HG03571 (cell line): ENCODE results near the gene ARHGEF38.
A peak's percentile ranks its signal among the peaks of the same experiment; 100 is the strongest.

Experiments
- ATAC-seq: cut with Tn5 transposase; IDR thresholded peaks from one replicate; pipeline ENCODE4 v1.9.1; 2021; ENCODE audit not compliant: unreplicated experiment

ARHGEF38 gene

DNA sequence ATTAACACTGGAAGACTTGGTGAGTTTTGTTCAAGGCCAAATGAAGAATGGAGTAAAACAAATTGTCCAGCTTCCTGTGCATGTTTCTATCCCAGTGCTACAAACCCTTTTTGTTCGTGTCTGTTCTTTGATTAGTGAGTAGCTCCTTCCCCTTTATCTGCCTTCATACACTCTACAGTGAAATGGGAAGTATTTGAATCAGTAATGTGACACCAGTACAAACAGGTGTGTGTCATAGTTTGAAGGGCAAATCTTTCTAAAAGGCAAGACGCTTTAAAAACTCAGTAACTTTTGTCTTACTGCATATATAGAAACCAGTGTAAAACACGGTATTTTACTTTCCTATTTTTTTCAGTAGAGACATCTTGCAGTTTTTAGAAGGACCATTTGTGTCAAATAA, 5.9 kb downstream of the ARHGEF38 start:
- ATAC-seq, result no peak

DNA sequence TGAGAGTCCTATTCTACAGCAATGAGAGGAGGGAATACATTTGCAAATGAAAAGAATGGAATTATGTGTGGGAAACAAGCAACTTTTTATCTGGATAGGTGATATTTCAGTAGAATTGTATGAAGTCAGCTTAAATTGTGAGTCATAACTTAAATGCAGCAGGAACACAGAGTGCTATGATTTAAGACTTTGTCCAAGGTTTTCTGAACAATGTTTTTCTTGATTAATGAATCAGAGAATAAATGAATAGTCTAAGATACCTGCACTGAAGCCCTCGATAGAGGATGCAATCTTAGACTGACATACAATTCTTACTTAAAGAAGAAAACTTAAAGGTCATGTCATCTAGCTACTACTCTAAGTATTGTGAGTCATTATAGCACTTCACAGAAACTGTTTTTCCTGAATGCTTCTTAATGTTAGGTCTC, 8.0 kb downstream of the ARHGEF38 start:
- no peak for ATAC-seq

DNA sequence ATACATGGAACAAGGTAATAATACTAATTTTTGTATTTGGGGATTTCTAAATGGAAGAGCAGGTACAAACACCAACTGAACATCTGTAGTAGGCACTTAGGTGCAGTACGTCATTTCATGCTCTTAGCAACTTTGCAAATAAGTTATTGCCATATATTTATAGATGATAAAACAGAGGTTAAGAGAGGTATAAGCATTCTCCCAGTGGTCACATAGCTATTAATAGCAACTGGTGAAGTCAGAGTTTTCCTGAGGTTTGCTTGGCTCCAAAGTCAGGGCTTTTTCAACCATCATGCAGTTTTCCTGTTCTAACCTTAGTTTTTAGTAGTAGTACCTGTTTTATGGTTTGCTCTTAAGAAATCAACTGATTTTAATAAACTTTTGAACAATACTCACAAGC, 10.9 kb downstream of the ARHGEF38 start:
- no peak for ATAC-seq

DNA sequence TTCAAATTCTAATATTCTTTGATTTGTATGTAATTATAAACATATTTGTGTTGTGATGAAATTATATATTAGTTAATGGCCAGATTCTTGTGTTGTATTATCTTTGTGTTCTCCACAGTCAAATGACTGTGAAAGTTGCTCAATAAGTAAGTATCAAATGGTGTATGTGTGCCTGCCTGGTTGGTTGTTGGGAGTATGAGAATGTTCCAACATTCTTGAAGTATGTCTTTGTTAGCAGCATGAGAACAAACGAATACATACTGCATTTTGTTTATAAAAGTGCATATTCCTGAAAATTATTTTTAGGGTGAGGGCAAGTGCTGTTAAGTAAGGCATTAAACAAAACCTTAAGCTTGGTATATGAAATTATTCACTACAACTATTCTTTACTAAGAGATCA, 16.2 kb downstream of the ARHGEF38 start:
- ATAC-seq, result no peak

DNA sequence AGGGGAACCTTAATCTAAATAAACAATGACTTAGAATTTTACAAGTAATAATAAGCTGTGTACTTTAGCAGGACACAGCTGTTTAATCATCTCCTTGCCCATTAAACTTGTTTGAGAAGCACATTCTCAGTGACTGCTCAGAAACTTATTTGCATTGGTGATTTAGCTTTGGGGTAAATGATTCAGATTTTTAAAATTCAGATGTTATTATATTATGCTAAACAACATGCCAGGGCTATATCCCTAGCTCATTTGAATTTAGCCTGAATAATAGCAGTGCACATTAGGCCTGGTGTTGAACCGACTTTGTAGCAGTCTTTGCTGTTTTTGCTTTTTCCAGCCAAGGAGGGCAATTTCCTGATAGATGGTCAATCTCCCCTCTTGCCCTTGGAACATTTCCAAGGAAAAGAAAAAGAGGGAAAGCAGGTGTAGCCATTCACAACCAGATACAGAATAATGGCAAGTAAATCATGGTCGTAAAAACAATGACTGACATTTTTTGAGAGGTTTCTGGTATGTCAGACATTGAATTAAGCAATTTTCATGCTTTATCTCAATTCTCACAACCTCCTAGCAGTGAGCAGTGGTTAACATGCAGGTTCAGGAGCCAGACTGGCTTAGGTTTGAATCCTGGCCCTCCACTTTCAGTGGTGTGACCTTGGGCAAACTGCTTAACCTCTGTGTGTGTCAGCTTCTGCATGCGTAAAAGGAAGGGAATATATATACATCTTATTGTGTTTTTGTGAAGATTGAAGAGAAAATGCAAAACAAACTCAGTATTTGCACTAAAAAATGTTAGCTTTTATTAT, 16.8 kb downstream of the ARHGEF38 start:
- no peak for ATAC-seq

DNA sequence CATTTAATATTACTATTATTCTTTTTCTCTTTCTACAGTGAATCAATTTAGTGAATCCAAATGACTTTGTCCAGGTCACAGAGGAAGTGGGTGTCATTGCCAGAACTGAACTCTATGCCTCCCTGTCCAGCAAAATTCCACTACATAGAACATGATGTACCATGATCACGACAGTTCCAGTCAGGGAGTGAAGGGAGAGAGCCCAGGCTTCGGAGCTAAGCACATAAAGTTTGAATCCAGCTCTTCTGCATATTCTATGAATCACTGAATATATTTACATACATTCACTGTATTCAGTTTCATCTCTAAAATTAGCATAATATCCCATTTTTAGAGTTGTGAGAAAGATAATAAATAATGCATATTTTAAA, 17.4 kb downstream of the ARHGEF38 start:
- no peak for ATAC-seq

DNA sequence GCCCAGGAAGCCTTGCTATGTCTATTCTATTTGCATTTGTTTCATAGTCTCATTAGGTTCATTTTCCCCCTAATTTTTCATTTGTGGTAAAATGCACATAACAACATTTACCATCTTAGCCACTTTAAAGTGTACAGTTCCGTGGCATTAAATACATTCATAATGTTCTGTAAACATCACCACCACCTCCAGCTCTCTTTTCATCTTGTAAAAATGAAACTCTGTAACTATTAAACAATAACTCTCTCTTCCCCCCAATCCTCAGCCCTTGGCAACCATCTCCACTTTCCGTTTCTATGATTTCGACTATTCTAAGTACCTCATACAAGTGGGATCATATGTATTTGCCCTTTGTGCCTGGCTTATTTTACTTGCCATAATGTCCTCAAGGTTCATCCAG, 19.9 kb downstream of the ARHGEF38 start:
- no peak for ATAC-seq

DNA sequence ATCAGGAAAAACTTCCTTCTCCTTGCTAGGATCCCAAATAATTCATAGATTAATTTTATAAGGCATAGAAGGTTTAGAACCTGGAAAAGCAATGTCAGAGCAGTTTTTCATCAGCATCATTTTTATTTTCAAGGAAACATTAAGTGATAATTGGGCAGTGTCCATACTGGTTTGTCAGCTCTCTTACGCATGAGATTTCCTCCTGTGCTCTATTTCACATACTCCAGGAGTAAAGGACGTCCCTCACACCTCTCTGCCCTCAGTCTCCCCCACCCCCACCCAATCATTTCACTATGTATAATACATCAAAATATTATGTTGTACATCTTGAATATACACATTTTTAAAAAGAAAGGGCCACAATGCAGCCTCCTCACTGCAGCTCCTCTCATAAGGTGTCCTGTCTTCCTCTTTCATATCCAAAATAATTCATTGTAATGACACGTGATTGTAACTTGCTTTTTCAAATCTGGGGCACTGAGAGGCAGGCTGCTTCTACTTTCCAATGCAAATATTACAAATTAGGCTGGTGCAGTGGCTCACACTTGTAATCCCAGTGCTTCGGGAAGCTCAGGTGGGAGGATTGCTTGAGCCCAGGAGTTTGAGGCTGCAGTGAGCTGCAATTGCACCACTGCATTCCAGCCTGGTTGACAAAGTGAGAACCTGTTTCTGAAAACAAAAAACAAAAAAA, 34.4 kb downstream of the ARHGEF38 start:
- ATAC-seq, result no peak

DNA sequence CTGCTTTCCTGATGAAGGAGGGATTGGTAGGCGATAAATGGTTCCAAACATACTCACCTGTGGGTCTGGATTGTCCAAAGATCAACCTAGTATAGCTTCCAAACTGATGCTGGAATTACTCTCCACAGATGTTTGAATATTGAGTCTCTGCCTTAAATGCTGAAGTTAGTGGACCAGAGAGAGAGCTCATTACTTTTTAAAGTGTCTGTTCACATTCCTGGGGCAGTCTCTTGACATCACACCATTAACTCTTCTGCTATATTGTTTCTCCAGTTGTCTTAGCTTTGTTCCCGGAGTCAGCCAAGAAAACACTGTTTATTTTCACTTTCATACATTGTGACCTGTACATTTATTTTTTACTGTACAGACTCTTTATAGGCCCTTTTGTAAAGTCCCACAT, 35.4 kb downstream of the ARHGEF38 start:
- no peak for ATAC-seq

DNA sequence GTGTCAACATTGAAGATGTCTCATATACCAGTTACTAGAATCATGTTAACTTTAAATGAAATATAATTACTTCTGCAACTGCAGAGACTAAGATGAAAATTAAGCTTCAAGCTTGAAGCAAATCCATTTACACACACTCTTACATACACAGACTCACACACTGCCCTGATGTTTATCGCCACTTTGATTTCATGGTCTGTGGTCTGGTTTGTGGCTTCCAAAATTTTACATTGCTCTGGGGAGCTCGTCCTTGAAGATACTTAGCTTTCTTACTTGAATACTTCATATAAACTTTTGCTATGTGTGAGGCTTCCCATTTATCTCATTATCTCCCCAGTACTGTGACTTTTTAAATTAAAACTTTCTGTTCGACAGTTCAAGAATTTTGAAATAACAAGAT, 35.8 kb downstream of the ARHGEF38 start:
- no peak for ATAC-seq

DNA sequence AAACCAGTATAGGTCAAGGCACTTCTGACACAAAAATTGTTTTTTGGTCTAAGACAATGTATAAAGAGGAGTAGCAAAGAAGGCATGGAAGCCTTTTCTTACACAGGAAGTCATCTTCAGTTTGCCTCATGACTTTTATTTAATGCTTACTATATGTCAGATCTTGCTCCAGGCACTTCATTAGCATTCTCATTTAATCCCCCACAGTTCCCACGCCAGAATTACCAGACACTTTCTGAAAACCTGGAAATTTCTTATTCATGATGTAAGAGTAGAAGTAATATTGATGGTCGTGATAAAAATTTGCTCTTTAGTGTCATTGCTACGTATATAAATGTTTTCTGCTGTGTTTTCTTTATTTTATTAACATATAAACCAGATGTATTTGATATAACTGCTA, 39.2 kb downstream of the ARHGEF38 start:
- no peak for ATAC-seq

DNA sequence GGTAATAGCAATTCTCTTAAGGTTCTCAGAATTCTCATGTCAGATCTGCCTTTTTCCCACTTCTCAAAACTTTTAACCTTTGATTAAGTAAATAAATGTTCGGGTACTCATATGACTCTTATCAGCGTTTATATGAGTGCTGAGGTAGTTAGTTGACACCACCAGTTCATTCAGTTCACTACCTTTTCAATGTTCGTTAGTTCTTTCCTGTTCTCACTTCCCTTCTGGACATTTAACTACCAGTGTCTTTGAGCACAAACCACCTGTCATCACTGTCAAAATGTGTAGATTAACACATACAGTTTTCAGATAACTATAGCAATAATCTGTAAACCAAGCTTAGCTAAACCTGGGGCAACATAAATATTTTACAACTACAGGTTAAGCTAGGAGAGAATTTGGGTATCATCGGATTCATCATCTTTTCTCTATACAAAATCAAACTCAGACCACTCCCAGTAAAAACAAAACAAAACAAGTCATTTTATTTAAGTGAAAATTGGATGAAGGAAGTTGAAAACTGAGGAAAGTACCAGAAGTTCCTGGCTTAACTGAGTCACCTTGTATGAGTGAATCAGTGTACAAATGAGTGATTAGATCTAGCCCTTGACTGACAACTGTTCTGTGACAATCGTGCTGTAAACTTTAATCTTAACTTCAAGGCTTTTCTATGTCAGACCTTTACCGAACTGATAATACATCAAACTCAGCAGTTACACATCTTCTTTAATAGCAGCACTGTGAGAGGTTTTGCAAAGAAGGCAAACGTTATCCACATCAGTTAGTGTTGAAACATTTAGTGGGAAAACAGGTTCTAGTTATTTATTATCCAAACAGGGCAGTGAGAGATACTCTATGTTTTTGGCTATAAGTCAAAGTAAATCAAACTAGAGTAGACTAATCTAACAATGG, 41.9 kb downstream of the ARHGEF38 start:
- peak; percentile 91 for ATAC-seq

DNA sequence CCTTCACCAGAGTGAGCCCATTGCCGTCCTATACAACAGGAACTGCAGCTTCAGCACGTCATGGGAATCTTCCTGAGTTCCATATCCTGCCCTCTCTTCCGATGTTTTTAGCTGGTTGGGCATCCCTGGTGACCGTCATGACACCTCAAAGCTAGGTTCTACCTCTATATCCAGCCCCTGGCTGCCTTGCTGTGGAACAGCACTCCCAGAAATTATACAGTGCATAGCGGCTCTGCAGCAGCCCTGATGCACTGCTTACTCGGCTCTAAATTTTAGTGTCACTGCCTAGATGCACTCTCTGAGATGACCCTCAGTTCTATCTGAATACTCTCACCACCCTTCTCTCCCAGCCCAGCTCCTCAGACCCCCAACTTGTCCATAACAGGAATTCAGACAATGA, 44.3 kb downstream of the ARHGEF38 start:
- no peak for ATAC-seq

DNA sequence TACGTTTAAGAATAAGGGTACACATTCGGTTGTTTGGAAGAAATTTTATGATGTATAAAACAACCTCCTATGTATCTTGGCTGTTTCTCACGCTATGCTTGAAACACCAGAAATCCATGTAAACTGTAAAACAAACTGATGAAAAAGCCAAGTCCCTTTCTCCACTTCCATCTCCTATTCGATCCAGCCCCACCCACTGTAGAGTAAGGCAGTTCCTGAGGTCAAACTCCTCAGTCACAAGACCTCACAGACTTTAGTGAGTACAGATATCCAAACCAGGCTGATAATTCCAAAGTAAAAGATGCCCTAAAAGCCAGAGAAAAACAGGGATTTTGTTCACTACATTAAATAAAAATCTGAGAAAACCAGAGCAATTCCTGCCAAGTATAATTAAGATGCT, 45.6 kb downstream of the ARHGEF38 start:
- ATAC-seq, result no peak

DNA sequence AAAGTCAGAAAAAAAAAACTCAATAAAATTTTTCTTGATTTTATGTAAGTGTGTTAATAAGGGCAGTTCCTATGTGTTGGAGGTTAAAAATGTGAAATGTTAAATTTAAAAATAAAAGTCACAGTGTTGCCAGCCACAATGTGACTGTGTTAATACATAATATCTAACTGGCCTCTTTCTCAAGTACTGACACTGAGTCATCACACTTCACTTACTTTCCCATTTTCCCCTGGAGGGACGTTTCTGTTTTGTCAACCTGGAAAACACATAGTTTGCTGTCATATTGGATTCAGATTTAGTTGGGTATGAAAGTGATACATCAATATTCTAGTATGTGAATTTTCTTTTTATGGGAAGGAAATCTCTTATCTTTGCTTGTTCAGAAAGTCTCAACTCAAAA, 46.4 kb downstream of the ARHGEF38 start:
- no peak for ATAC-seq

DNA sequence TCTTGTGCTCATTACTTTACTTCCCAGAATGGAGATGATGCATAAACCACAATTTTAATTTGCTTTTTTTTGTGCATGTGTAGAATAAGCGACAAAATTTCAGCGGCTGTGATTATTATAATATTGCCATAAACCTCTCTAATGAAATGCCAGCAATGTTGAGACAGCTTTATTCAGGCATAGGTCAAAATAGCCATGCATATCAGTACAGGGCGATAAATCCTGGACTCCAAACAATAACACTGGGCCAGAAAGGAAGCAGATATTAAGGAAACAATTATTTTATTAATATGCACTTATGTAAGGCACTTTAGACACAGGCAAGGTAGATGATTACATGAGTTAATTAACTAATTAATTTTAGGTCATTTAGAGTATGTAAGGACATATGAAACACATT, 47.1 kb downstream of the ARHGEF38 start:
- no peak for ATAC-seq

DNA sequence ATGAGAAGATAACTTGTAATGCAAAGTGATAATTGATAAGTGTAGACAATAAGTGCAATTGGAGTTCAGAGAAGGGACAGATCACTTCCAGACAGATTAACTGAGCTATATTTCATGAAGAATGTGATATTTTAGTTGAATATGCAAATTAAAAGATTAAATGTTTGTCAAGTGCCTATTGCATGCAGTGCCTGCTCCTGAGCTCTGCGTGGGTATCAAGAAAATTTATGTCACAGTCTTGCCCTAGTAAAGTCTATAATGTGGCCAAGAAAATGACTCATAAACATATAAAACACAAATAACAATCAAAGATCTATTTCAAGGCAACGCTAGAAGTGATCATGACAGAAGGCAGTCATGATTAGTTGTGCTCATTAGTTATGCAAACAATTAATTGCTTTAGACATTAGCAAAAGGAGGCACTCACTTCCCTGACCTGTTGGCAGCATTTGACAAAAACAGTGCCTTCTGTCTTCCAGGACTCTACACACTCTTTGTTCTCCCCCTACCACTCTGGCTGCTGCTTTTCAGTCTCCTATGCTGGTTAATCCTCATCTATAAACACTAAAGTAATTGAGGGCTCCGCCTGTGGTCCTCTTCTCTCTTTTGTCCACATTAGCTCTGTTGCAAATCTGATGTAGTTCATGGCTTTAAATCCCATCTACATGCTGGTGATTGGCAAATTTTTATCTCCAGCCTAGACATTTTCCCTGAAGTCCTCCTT, 47.7 kb downstream of the ARHGEF38 start:
- no peak for ATAC-seq

DNA sequence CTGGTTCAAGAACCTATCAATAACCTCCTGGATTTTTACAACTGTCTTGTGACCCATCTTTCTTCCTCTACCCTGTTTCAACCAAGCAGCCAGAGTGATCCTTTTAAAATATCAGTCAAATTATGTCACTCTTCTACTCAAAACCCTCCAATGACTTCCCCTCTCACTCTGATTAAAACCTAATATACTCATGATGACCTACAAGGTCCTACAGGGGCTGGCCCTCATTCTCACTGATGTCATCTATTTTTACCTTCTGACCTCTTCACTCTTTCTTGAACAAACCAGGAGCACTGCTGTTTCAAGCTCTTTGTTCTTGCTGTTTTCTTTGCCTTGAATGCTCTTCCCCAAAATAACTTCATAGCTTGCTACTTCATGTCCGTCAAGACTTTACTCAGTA, 48.5 kb downstream of the ARHGEF38 start:
- no peak for ATAC-seq

DNA sequence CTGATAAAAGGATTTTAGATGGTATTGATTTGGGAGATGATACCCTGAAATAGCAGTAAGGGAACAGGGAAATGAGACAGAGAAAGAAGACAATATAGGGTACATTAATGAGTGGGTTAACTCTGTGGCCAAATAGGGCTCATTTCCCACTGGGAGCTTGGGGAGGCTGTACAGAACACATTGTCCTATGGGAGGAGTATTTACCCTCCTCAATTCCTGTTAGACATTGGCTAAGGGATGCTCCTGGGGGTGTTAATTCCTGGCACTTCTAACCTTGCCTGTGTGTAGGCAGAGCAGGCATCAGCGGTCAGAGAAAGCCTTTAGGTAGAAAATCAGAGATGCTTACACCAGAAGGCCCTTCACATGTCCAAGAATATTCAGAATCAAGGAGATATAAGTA, 49.0 kb downstream of the ARHGEF38 start:
- no peak for ATAC-seq

DNA sequence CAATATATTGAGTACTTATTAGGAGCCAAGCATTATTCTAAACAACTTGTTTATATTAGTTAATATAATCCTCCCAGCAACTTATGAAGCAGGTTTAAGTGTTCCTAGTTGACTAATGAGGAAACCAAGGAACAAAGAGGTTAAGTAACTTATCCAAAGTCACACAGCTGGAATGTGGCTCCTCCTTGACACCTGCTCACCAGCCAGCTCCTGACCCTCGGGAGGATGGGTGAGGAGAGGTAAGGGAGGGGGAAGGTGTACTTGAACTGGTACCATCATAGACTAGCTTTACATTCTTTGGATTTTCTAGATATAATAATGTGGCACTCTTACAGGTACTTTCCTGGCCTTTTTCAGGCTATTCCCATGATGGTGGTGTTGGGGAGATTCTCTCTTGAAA, 50.7 kb downstream of the ARHGEF38 start:
- ATAC-seq, result no peak

DNA sequence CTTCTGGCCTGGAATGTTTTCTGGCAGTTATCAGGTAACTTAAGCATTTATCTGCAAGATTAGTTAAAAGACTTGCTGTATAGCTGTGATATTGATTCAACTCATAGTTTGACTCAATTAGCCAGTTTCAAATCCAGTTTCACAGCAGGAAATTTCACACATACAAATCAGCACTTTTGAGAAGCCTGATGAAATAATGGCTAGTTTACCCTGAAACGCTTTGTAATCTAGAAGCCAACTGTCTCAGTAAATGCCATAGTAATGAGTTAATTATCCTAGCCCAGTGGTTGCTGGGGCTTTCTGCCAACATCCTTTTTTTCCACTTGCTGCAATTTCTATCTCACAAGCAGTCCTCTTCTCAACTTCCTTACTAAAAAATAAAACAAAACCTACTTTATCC, 53.1 kb downstream of the ARHGEF38 start:
- ATAC-seq, result no peak
